ENCODE data around the gene RHBDD1. TPM values are rescaled to one million over a fixed set of nuclear protein-coding genes. Genes with fewer than 3 reads are reported as not detected.

RHBDD1 gene
- total RNA-seq, 1 donor from 2014 or later, result 90.2 TPM

DNA sequence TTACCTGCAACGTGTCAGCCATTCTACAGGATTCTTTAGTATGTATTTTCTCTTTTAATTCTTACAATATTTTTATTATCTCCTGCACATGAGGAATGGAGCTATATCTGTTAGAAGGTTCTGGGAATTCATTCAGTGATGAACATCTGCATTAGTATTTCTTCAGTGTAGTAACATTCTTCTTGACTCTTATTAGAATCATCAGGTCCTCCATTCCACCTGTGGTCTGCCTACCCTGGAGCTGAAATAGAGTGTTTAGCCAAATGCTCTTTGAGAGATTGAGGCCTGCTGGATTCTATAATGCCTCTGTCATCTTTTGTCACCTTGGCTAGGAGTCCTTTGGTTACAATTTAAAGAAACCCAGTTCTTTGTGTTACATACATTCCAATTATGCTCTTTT, 54.4 kb downstream of the RHBDD1 start:
- H3K4me3 Mint-ChIP-seq, result no peak overlapping the region
- no peak overlapping the region for H3K27ac Mint-ChIP-seq
- DNase-seq (no peak), ATAC-seq (ENCODE audit: low read depth) (no peak)
- TF ChIP-seq, protein P1, sequence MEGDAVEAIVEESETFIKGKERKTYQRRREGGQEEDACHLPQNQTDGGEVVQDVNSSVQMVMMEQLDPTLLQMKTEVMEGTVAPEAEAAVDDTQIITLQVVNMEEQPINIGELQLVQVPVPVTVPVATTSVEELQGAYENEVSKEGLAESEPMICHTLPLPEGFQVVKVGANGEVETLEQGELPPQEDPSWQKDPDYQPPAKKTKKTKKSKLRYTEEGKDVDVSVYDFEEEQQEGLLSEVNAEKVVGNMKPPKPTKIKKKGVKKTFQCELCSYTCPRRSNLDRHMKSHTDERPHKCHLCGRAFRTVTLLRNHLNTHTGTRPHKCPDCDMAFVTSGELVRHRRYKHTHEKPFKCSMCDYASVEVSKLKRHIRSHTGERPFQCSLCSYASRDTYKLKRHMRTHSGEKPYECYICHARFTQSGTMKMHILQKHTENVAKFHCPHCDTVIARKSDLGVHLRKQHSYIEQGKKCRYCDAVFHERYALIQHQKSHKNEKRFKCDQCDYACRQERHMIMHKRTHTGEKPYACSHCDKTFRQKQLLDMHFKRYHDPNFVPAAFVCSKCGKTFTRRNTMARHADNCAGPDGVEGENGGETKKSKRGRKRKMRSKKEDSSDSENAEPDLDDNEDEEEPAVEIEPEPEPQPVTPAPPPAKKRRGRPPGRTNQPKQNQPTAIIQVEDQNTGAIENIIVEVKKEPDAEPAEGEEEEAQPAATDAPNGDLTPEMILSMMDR (IDR thresholded peaks at IDR 0.05), result no peak
- intact Hi-C loops (cut with micrococcal nuclease), result no loop called here
- POLR2A ChIA-PET, result interaction anchor here (1.2 to 1.6 kb wide), 2 partner anchors 8 to 17 kb away, joined by 3 to 5 read pairs; no protein-coding TSS in a partner anchor
- H3K36me3 Mint-ChIP-seq (ENCODE audit: low read depth), result peaks cover 35% of the 10 kb centered on the region
- no peaks in the 10 kb centered on the region for H3K9me3 Mint-ChIP-seq
- peaks cover 19% of the 10 kb centered on the region for H3K4me1 Mint-ChIP-seq
- CTCF ChIA-PET, result interaction anchor here (1.2 to 2.7 kb wide), 2 partner anchors 9 to 14 kb away, joined by 3 to 6 read pairs; no protein-coding TSS in a partner anchor
- H3K27me3 Mint-ChIP-seq, result no peaks in the 10 kb centered on the region

DNA sequence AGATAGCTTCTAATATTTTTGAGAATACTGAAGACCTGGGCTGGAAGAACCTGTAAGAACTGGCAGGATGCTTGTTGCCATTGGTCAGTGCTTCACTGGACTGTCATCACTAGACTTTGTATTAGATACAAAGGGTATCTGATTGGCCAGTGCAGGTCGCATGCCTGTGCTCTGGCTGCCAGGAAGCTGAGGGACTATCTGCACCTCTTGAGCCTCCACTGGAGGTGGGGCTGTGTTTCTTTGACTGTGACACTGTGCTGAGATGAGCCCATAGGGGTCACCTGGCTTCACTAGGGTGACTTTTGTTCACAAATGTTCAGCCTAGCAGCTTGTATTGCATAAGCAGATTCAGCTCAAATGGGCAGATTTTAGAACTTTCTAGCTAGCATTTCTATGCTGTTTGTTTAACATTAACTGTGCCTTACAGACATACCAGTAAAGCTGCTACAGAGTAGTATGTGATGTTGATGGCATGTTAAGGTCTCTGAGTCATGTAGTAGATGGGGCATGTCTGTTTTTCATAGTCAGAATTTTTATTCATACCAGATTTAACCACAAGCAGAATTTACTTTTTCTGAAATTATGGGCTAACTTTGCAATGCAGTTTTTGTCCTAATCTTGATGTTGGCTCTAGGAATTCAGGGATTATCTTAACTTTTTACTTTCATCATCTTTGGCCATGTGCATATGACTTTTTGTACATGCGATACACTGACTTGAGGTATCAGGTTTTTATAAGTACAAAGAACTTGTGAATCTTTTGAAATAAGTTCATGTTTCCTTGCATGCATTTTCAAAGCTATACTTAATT, 56.1 kb downstream of the RHBDD1 start:
- Mint-ChIP-seq H3K27me3 (no peaks in the 10 kb centered on the region), H3K27ac (peak overlapping the region; percentile 14), H3K4me3 (no peak overlapping the region), H3K4me1 (peaks cover 19% of the 10 kb centered on the region), H3K36me3 (ENCODE audit: low read depth) (peaks cover 40% of the 10 kb centered on the region), H3K9me3 (no peaks in the 10 kb centered on the region)
- DNase-seq, result no peak
- ChIA-PET CTCF (interaction anchor here (2.7 kb wide), 1 partner anchor 12 kb away, joined by 6 read pairs; no protein-coding TSS in a partner anchor), POLR2A (interaction anchor here (0.5 to 1.3 kb wide), 2 partner anchors 30 to 56 kb away, joined by 5 read pairs; partner anchors contain the start of gene RHBDD1)
- TF ChIP-seq, protein P1 (IDR thresholded peaks at IDR 0.05), result no peak
- ATAC-seq (ENCODE audit: low read depth), result peak; percentile 58
- intact Hi-C loops (cut with micrococcal nuclease), result loop anchor here (2.0 kb wide), 1 partner anchor 15 kb away; no protein-coding TSS in a partner anchor

DNA sequence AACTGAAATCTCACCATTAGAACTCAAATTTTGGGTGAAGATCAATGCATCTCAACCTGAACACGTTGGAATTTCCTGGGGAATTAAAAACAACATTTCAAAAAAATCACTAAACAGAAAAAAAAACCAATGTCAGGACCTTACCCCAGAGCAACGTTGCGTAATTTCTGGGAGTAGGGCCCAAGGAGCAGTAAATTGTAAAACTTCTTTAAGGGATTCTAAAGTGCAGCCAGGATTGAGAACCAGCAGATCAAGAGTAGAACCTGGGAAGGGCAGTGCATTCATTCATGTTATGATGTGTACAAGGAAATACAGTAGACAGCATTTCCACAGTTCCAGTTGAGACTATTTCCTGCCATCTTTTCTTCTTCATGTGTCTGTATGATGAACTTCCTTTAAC, 56.9 kb downstream of the RHBDD1 start:
- CTCF ChIA-PET, result no interaction called here
- no peaks in the 10 kb centered on the region for H3K9me3 Mint-ChIP-seq
- DNase-seq, result no peak
- H3K36me3 Mint-ChIP-seq (ENCODE audit: low read depth), result peaks cover 44% of the 10 kb centered on the region
- no peaks in the 10 kb centered on the region for H3K27me3 Mint-ChIP-seq
- no peak overlapping the region for H3K4me3 Mint-ChIP-seq
- no peak for ATAC-seq (ENCODE audit: low read depth)
- intact Hi-C loops (cut with micrococcal nuclease), result loop anchor here (1.0 to 2.0 kb wide), 2 partner anchors 9 to 16 kb away; no protein-coding TSS in a partner anchor
- TF ChIP-seq, protein P1 (IDR thresholded peaks at IDR 0.05), result no peak
- POLR2A ChIA-PET, result no interaction called here
- H3K27ac Mint-ChIP-seq, result no peak overlapping the region
- H3K4me1 Mint-ChIP-seq, result peaks cover 19% of the 10 kb centered on the region

DNA sequence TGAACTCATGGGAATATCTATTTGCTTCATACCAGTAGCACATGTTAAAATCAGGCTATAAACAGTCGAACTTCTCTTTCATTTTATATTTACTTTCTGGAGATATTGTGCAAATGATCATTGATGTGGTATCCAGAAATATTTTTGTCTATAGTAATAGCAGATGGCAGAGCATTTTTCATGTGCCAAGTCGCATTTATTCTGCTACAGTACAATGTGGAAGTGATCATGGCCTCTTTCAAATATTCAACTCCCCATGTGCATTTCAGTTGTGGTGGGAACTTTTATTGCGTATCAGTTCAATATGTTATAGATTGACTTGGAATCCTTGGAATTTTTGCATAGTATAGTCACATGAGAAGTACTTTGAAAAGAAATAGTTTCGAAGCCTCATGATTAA, 57.4 kb downstream of the RHBDD1 start:
- intact Hi-C loops (cut with micrococcal nuclease), result loop anchor here (1.0 to 2.0 kb wide), 2 partner anchors 8 to 16 kb away; no protein-coding TSS in a partner anchor
- no peaks in the 10 kb centered on the region for H3K9me3 Mint-ChIP-seq
- TF ChIP-seq, protein P1 (IDR thresholded peaks at IDR 0.05), result no peak
- H3K27me3 Mint-ChIP-seq, result no peaks in the 10 kb centered on the region
- ChIA-PET POLR2A (no interaction called here), CTCF (no interaction called here)
- H3K36me3 Mint-ChIP-seq (ENCODE audit: low read depth), result peaks cover 42% of the 10 kb centered on the region
- H3K4me3 Mint-ChIP-seq, result no peak overlapping the region
- no peak for ATAC-seq (ENCODE audit: low read depth)
- peaks cover 19% of the 10 kb centered on the region for H3K4me1 Mint-ChIP-seq
- no peak overlapping the region for H3K27ac Mint-ChIP-seq
- DNase-seq, result no peak

DNA sequence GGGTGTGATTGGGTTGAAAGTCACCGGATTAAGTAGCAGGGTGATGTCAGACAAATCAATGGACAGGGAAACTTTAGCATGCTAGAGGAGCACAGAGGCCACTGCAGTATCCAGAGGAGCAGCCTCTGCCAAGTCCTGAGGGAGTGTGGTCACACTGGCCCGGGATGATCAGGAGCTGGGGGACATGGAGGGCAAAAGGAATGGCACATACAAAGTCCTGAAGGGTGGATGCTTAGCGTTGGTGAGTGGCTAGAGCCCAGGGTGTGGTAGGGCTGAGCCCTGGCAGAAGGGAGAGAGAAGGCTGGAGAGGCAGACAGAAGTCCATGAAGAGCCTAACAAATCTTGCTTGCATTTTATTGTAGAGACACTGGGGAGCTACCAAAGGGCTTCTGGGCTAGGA, 58.9 kb downstream of the RHBDD1 start:
- POLR2A ChIA-PET, result no interaction called here
- H3K36me3 Mint-ChIP-seq (ENCODE audit: low read depth), result peaks cover 33% of the 10 kb centered on the region

More for the DNA sequence above, 58.9 kb downstream of the RHBDD1 start:
- peak overlapping the region; percentile 4 for H3K27ac Mint-ChIP-seq
- no peak overlapping the region for H3K4me3 Mint-ChIP-seq
- CTCF ChIA-PET, result no interaction called here
- intact Hi-C loops (cut with micrococcal nuclease), result no loop called here
- H3K9me3 Mint-ChIP-seq, result no peaks in the 10 kb centered on the region
- ATAC-seq (ENCODE audit: low read depth) (no peak), DNase-seq (no peak)
- peaks cover 25% of the 10 kb centered on the region for H3K4me1 Mint-ChIP-seq
- TF ChIP-seq, protein P1 (IDR thresholded peaks at IDR 0.05), result no peak
- H3K27me3 Mint-ChIP-seq, result no peaks in the 10 kb centered on the region

Measured in activated B cell treated with CpG ODN at 0.5 μM for 24 hours (primary cell).